GM21367 (cell line): ENCODE measurements around the gene ANGPTL2.
"Not testable (repeated sequence)": the region's sequence is repeated elsewhere in the genome, so short reads cannot be mapped to it uniquely, and the experiment has no call there.

Source experiments
- ATAC-seq: cut with Tn5 transposase; IDR thresholded peaks from one replicate; pipeline ENCODE4 v1.9.1; 2021; ENCODE audit not compliant: unreplicated experiment

The ANGPTL2 gene, protein sequence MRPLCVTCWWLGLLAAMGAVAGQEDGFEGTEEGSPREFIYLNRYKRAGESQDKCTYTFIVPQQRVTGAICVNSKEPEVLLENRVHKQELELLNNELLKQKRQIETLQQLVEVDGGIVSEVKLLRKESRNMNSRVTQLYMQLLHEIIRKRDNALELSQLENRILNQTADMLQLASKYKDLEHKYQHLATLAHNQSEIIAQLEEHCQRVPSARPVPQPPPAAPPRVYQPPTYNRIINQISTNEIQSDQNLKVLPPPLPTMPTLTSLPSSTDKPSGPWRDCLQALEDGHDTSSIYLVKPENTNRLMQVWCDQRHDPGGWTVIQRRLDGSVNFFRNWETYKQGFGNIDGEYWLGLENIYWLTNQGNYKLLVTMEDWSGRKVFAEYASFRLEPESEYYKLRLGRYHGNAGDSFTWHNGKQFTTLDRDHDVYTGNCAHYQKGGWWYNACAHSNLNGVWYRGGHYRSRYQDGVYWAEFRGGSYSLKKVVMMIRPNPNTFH

DNA sequence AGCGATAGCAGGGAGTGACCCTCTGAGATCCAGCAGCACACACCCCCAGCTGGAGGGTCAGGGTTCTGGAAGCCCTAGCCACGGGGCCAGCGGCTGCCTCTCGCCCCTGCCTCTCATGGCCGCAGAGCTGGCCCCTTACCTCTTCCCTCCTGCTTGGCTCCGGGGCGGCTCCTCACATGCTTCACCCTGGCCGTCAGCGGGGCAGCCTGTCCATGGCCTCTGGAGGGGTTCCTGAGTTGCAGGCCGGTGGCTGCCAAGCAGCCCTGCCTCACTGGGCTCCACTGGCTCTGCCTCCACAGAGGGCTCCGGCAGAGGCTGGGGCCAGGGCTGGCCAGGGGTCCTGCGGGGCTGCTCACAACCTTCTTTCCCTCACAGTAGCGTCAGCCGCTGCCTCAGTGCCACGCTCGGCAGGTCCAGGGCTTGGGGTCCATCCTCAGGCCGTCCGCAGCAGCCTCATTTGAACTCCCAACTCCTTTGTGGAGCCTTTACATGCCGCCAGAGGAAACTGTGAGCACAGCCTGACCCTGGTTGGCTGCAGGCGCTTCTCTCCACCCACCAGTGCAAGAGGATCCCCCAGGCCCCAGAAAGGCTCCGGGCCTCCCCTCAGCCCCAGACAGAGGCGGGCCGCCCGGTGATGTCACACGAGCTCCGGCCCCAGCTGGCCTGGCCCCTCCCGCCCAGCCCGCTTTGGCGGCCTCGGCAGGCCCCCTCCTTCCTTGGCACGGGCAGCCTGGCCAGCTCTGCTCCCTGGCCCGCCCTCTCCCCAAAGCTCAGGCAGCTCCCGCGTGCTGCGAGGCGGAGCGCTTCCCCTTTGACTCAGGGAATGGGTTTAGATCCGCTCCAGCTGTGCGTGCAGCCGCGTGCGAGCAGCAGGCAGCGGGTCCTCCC, at the start of gene ANGPTL2:
Gene ANGPTL2, minus strand, starts transcription at position 460 of the 888 bp plus-strand sequence. CDS start 13,904 bp downstream, outside the sequence.
- no peak for ATAC-seq

DNA sequence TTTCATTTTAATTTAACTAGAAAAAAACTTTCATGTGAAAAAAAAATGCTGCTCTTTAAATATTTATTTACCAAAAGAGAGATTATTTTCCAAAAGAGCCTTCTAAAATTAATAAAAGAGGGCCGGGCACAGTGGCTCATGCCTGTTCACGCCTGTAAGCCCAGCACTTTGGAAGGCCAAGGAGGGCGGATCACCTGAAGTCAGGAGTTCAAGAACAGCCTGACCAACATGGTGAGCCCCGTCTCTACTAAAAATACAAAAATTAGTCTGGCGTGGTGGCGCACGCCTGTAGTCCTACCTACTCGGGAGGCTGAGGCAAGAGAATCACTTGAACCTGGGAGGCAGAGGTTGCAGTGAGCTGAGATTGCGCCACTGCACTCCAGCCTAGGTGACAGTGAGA, 48.9 kb upstream of the ANGPTL2 start:
- not testable (repeated sequence) for ATAC-seq

DNA sequence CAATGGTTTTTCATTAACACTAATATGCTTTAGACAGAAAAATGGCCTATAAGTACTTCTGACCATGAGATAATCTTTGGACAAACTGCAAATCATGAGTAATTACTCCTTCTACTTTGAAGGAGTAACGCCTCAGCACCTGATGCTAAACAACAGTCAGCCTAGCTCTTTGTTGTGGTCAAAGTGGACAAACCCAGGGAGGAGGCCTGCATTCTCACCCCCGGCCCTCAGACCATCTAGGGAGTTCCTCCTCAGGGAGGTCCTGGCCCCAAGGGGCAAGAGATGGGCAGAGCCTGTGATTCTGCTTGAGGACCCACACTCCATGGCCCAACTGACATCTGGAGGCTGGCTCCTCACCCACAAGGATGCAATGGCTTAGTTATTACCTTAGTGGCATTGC, 48.2 kb upstream of the ANGPTL2 start:
- no peak for ATAC-seq

DNA sequence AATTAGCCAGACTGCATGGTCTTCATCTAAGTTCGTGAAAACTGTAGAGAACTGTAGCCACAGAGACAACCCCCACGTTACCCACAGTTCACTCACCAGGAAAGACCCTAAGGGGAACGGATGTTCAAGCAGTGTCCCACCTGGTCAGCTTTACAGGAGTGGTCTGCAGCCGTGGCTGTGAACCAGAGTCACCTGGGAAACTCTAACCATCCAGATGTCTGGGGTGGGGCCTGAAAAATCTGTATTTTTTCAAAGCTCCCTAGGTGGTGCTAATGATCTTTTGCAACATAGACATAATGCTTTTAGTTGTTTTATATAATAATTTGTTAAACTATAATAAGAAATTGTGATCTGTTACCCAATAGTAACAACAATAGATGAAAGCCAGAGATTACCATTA, 47.7 kb upstream of the ANGPTL2 start:
- ATAC-seq = no peak

DNA sequence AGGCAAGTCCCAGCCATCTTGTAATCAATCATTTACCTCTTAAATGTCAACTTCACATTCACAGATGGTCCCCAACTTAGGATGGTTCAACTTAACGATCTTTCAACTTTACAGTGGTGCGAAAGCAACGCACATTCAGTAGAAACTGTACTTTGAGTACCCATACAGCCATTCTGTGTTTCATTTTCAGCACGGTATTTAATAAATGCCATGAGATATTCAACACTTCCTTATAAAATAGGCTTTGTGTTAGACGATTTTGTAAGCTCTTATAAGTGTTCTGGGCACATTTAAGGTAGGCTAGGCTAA, 47.1 kb upstream of the ANGPTL2 start:
- no peak for ATAC-seq

DNA sequence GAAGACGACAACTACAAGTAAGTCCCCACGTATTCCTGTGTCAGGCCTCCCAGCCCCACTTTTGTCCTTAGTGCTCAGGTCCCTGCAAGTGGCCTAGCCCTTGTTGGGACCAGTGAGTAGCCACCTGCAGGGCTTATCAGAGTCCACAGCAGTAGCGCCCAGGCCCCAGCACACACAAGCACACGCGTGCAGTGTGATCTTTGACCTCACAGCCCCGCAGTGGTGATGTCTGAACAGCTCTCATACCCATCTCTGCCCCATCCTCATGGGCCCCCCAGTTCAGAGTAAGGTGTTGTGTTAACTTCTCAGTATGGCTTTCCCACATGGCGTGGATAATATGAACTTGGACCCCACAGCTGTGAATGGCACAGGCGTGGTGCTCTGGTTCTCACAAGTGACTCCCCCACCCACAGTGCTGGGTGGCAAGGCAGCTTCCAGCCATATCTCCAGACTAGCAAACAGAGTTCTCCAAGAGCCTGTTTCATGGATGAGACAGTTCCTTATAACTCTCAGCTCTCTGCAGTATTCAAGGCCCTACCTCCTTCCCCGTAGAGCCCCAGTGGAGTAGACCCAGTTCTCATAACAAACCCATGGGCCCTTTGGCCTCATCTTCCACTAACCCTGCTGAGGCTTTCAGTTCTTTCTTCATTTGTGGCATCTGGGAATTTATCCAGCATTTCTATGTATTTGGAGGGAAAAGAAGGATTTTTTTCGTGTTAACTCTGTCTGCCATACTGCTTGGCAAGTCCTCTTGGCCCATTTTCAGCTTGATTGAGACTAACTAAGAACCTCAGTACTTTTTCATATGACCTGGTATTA, 46.5 kb upstream of the ANGPTL2 start:
- ATAC-seq = no peak

DNA sequence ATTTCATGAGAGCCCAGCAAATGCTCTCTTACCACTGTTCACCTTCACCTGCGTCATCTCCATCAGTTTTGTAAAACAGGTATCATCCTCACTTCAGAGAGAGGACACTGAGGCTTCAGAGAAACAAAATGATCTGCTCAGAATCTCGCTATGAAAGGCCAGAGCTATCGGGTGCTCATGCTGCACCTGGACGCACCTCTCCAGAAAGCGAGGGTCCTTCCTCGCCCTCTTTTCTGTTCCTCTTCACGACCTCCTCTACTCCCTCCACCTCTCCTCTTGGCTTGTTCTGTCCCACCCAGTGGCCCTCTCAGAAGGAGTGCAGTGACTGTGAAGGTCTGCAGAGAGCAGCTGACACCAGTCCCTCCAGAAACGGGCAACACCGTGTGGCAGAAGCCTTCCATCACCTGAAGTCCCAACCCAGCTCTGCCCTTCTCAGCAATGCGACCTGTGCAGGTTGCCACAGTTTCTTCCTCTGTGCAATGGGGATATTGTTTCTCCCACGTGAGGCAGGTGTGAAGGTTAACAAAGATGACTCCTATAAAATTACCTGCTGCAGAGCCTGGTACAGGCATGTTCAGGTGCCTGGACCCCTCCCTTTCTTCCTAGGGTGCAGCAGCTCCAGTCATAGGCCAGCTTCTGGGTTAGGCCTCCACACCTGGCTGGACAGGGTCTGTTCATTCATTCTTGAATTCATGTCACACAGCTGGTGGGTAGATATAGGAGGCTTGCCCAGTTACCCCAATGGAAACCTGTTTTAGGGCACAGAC, 45.3 kb upstream of the ANGPTL2 start:
- no peak for ATAC-seq

DNA sequence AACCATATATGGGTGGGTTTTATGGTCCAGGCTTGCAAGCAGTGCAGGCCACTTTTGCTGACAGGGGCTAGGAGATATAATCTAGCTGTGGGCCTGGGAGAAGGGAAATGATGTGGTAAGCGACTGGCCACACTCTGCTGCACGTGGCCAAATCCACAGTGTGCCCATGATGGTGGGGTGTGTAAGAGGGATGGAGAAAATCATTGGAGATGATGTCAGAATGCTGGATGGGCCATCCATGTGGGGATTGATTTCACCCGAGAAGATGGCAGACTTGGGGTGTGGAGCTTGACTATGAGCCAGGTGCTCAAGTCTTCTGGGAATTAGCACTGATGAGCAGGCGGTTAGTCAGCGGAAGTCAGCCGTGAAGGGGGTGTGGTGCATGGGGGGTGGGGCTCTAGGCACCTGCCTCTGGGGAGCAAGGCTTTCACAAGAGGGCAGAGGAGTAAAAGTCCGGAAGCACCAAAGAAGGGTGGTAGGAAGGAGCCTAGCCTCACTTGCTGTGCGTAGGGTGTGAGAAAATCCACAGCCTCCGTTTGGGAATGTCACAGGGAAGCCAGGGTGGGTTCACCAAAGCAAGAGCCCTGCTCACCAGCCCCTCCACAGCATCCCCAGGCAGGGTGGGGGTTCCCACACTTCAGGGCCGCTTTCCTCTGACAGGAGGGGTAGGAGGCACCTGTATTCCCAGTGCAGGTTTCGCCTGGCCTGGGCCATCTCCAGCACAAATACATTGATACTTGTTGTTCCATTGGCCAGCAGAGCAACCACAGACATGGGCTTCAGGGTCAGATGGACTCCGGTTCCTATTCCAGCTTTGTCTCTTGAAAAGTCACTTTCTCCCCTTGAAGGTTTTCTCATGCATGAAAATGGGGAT, 44.5 kb upstream of the ANGPTL2 start:
- peak; percentile 69 for ATAC-seq

DNA sequence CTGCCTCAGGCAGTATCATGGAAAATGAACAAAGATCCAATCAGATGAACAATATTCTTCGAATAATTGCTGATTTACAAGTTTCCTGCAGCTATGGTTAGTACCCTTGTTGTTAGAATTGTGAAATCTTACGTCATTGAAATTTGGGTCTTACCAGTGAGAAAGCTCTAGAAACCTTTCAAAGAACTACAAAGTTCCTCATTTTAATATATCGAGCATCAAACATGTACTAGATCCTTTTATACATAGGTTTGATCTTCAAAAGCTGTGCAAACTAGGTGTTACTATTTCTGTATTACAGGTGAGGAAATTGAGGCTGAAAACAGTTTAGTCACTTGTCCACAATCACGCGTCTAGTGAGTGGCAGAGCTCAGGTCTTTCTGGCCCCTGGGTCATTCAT, 43.7 kb upstream of the ANGPTL2 start:
- ATAC-seq = no peak

DNA sequence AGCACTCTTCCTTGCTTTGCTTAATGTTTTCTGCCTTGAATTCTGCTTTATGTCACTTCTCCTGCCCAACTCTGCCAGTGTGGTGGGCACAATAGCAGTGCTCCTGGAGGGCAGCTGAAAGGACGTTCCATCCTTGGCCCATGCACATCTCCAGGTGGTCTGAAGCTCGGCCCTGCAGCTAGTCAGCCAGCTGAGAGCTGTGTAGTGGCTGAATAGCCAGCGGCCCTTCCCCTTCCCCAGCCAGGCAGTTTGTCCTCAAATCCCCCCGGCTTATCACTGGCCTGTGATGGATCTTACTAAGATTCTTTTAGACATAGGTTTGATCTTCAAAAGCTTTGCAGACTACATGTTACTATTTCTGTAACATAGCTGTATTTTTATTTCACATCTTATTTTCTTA, 42.7 kb upstream of the ANGPTL2 start:
- no peak for ATAC-seq

GRCh38 chr9:127163409-127163808, 41.0 kb upstream of the ANGPTL2 start:
- ATAC-seq = no peak

DNA sequence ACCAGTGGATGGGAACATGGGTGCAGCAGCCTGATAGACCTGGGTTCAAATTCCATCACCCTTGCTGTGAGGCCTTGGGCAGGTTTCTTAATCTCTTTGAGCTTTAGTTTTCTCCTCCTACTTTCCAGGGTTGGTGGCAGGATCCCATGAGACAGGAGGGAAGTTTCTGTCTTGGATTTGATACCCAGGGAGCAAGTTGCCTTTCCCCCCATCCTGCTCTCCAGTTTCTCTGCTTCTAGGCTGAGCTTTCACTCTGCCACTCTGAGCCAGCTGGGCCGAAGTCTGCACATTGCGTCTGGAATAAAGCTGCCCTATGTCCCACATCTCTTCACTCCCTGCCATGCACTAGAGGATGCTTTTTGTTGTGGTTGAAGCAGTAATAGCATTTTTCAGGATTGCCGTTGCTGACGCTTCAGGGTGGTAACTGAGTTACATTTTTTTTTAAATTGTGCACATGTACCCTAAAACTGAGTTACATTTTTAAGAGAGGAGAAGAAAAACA, 40.5 kb upstream of the ANGPTL2 start:
- no peak for ATAC-seq

DNA sequence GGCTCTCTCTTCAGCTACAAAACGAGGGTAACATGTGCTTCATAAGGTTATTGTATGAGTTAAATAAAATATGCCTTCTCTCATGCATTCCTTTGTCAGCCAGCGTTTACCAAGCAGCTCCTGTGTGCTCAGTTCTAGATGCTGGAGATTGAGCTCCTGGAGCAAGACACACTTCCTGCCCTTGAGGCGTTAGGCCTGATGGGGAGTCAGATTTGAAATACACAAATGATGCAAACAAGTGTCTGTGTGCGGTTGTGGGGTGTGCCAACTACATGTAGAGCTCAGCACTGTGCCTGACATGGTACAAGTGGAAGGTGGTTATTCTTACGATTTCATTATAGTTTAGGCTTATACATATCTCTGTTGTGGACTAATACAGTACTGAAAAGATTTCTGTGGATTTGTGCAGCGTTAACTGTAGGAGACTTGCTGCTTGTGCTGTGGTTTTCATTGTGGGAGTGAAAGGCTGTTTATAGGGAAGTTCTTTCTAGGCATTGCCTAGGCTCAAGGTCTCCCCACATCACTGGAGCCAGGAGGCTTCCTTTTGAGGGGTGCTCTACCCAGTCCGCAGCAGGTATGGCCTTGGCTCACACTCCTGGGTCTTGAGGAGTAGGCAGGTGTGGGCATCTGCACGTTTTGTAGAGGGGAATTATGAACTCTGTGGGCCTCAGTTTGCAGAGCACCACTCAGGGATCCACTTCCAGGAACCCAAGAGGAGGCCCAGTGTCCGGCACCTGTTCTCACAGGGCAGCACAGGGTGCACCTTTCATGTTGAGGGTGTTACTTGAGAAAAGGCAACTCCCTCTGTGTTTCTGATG, 39.8 kb upstream of the ANGPTL2 start:
- ATAC-seq = no peak

GRCh38 chr9:127161081-127161624, 38.7 kb upstream of the ANGPTL2 start:
- ATAC-seq = no peak

DNA sequence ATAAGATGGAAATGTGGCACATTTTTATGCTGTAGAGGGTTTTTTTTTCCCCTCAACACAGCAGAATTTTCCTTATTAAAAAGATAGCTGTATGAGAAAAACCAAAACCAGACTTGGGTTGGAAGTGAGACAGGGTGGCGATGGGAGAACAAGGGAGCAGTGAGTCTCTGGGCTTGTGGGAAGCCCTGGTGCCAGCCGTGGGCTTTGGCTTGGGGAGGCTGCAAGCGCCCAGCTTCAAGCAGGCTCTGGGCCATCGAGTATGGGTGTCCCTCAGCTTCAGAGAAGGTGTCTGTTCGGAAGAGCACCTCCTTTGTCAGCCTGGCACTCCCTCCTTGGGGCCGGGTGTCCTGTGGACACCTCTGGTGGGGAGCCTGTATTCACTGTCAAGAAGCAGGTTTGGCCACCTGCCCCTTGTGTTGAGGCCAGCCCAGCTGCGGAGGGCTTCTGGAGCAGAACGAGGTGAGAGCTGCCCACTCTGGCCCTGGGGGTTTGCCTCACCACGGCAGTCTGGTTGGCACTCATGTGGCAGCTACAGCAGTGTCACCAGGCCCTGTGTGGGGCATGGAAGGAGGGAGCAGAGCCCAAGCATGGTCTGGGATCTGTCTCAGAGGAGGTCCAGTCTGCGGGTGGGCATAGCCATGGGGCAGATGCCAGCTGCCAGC, 37.6 kb upstream of the ANGPTL2 start:
- no peak for ATAC-seq

- ATAC-seq = no peak
Observed at GRCh38 chr9:127159325-127159801, 36.9 kb upstream of the ANGPTL2 start.

DNA sequence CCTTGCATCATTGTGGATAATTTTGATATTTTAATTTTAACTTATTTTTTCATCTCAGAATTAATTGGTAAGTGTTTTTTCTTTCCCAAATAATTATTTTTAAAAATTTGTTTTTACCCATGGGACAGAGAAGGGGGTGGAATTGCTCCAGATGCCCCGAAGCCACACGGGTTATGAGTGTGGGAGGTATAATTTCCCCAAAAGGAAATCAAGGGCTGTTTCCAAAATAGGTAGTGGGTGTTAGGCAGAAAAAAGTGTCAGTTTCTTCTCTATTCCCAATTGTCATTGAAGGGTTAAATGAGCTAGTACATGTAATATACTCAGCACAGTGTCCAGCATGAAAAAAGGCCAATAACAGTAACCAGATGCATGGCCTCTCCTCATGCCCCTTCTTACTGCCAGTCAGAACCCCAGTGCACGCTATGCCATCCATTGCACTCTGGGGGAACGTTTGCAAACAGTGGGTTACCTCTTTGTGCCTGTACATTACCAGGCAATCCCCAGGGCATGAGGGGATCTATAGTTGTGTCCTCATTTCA, 36.4 kb upstream of the ANGPTL2 start:
- no peak for ATAC-seq
